AG09309 (cell line): ENCODE measurements around the gene SLC22A15.

Source experiments
- DNase-seq: peaks from one replicate; pipeline ENCODE4 v3.0.0-alpha.2; 2010; ENCODE audit warnings: low read depth
- H3K4me3 ChIP-seq: 2 replicates; pipeline ENCODE4 v1.5.1; 2011; ENCODE audit warnings: mild to moderate bottlenecking, low read depth, low read length, moderate library complexity; ENCODE audit not compliant: control insufficient read depth
- CTCF ChIP-seq: IDR thresholded peaks from 2 replicates; pipeline ENCODE4 v1.5.1; 2011; ENCODE audit warnings: mild to moderate bottlenecking, low read depth, low read length, inconsistent platforms; ENCODE audit not compliant: insufficient read depth, control insufficient read depth; ENCODE audit errors: missing control alignments

The SLC22A15 gene

GRCh38 chr1:116062201-116062600 lies 85.9 kb downstream of the SLC22A15 start:
- H3K4me3 ChIP-seq: no peak overlapping the region
- no peak for TF ChIP-seq CTCF
- DNase-seq: no peak

GRCh38 chr1:116064616-116065015 lies 88.3 kb downstream of the SLC22A15 start:
- H3K4me3 ChIP-seq: no peak overlapping the region
- no peak for TF ChIP-seq CTCF
- DNase-seq: no peak

- peak; percentile 82 for DNase-seq
- no peak for TF ChIP-seq CTCF
- no peak overlapping the region for H3K4me3 ChIP-seq
Observed at GRCh38 chr1:116066868-116067565, 90.7 kb downstream of the SLC22A15 start.

- H3K4me3 ChIP-seq: no peak overlapping the region
- no peak for TF ChIP-seq CTCF
- DNase-seq: peak; percentile 85
Observed at GRCh38 chr1:116067566-116067890, 91.2 kb downstream of the SLC22A15 start.

- H3K4me3 ChIP-seq: no peak overlapping the region
- DNase-seq: no peak
- no peak for TF ChIP-seq CTCF
Observed at GRCh38 chr1:116075575-116075974, 99.3 kb downstream of the SLC22A15 start.

- no peak for DNase-seq
- TF ChIP-seq CTCF: no peak
- no peak overlapping the region for H3K4me3 ChIP-seq
Observed at GRCh38 chr1:116075990-116076389, 99.7 kb downstream of the SLC22A15 start.
